Fibroblast of villous mesenchyme (primary cell): ENCODE data around the gene KLHL3. TPM values are rescaled to one million over a fixed set of nuclear protein-coding genes. Genes with fewer than 3 reads are reported as not detected.

Experiments
- DNase-seq: peaks from one replicate; pipeline ENCODE4 v3.0.0-alpha.2; 2010; ENCODE audit warnings: low read depth
- H3K4me3 ChIP-seq: 2 replicates; pipeline ENCODE4 v1.5.1; 2011; ENCODE audit warnings: low read depth, mild to moderate bottlenecking, low read length
- total RNA-seq: library from RNA; depleted of rRNA; stranded (reverse); fragments of >200 nt; gene quantifications from 2 replicates; pipeline ENCODE4 v1.2.3, GENCODE V29; 2012
- TF ChIP-seq, protein P1 (sequence below): IDR thresholded peaks from 2 replicates; pipeline ENCODE4 v1.5.1; 2012; ENCODE audit warnings: low read depth, mild to moderate bottlenecking, low read length; ENCODE audit not compliant: insufficient read depth

KLHL3 gene
- total RNA-seq, 1 donor: 3.0 TPM

DNA sequence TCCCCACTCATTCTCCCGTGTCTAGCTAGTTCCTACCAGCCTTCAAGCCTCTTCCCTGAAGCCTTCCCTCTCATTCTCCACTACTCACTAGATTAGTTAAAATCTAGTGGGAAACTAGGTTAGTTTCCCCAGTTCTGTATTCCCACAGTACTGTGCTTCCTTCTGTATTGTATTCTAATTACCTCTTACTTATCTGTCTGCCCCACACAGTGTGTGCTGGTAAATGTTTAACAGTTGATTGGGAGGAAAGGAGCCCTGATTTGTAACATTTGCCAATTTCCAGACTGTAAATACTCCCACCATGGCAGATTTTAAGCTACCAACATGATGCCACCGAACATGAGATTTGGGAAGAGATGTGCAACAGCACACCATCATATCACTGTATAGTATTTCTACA lies 8.3 kb downstream of the KLHL3 start:
- H3K4me3 ChIP-seq: no peak overlapping the region
- TF ChIP-seq, protein P1, sequence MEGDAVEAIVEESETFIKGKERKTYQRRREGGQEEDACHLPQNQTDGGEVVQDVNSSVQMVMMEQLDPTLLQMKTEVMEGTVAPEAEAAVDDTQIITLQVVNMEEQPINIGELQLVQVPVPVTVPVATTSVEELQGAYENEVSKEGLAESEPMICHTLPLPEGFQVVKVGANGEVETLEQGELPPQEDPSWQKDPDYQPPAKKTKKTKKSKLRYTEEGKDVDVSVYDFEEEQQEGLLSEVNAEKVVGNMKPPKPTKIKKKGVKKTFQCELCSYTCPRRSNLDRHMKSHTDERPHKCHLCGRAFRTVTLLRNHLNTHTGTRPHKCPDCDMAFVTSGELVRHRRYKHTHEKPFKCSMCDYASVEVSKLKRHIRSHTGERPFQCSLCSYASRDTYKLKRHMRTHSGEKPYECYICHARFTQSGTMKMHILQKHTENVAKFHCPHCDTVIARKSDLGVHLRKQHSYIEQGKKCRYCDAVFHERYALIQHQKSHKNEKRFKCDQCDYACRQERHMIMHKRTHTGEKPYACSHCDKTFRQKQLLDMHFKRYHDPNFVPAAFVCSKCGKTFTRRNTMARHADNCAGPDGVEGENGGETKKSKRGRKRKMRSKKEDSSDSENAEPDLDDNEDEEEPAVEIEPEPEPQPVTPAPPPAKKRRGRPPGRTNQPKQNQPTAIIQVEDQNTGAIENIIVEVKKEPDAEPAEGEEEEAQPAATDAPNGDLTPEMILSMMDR: no peak
- no peak for DNase-seq

DNA sequence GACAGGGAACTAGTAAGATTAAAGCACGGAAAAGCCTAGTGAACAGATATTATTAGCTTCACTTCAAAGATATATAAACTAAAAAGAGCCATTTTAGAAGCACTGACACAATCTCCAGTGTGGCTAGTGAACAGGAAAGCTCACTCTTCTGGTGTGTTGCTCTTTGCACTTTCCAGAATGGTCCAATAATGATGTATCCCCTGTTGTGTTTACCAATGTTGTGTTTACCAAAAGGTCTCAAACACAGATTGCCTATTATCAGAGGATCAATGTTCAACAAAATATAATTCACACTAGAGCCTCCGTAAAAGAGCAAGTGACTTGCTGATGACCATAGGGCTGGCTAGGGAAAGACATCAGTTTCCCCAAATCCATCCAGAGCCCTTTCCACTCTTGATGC lies 11.6 kb downstream of the KLHL3 start:
- TF ChIP-seq, protein P1: no peak
- no peak for DNase-seq
- H3K4me3 ChIP-seq: no peak overlapping the region

DNA sequence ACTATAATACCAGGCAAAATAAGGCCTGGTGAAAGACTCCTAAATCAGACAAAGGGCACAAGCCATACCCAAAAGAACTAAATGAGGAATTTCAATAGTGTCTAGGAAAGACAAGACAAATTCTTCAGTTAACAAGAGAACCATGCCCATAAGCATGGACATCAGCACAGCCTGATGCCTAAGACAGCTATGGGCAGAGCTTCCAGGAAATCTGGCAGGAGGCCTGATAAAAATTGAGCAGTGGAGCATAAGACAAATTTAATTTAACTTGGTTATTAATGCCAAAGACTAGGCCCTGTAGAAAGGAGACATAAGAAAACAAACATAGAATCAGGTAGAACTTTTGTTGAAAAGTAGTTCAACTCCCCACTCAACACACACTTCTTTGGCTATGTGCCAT lies 17.3 kb downstream of the KLHL3 start:
- TF ChIP-seq, protein P1: no peak
- H3K4me3 ChIP-seq: no peak overlapping the region
- no peak for DNase-seq

DNA sequence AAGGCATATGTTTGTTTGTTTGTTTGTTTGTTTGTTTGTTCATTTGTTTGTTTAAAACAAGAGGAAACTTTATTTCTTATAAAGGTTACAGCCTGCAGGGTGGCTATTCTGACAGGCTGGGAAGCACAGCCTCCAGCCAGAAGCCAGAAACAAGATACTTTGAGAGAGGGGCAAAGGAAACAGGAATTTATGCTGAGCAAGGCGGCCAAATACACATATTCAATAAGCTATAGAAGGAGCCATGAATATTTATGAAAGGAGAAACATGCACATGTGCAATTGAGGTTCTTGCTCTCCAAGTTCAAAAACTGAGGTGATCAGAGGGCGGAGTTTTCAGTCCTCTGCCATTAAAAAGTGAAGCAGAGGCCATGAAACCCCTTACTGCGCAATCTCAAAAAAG lies 19.6 kb downstream of the KLHL3 start:
- no peak overlapping the region for H3K4me3 ChIP-seq
- TF ChIP-seq, protein P1: no peak
- no peak for DNase-seq

DNA sequence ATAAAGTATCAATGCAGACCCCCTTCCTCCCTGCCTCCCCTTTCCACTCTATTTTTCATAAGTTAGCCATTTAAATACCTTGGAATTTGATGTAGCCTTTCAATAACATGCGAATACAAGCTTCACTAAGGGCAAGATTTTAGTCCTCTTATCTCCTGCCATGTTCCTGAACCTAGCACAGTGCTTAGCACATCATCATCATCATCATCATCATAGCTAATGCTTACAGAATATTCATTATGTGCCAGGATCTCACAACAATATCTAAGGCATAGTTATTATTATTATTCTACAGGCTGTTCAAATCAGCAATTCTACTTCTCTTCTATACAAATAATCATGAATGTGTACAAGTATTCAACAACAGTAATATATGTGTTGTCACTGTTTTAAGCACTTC lies 20.4 kb downstream of the KLHL3 start:
- no peak for DNase-seq
- H3K4me3 ChIP-seq: no peak overlapping the region
- TF ChIP-seq, protein P1: no peak

DNA sequence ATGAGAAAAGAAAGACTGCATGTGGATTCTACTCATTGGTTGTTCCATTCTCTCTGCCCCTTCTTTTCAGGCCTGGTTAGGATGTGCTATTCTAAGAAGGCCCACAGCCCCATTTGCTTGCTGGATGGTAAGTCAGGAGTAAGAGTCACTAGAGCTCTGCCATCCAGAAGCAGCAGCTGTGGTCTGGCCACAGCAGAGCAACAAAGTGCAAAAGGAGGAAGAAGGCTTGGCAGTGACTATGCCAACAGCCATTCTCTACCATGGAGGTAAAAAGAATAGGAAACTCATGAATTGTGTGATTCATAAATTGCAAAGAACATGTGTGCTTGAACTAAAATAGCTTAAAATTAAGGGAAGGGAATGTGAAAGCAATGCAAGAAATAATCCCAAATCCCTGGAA lies 20.9 kb downstream of the KLHL3 start:
- no peak for DNase-seq
- H3K4me3 ChIP-seq: no peak overlapping the region
- TF ChIP-seq, protein P1: no peak

DNA sequence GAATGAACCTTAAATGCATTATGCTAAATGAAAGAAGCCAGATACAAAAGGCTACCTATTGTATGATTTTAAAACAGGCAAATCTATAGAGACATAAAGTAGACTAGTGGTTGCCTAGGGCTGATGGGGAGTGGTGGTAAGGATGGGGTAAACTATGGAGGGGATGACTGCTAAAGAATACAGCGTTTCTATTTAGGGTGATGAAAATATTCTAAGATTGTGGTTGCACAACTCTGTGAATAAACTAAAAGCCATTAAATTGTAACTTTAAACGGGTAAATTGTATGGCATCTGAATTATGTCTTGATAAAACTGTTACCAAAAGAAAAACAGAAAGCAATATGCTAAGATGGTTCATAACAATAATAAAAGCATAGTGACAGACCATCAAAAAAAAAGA lies 21.4 kb downstream of the KLHL3 start:
- DNase-seq: no peak
- TF ChIP-seq, protein P1: no peak

More for the DNA sequence above, 21.4 kb downstream of the KLHL3 start:
- no peak overlapping the region for H3K4me3 ChIP-seq
